RPMI7951 (cell line): ENCODE results near the gene APBB1IP. TPM values are rescaled to one million over a fixed set of nuclear protein-coding genes. Genes with fewer than 3 reads are reported as not detected.

Experiments
- total RNA-seq: library from RNA; depleted of rRNA; stranded (reverse); fragments of >200 nt; shearing (Covaris generic); gene quantifications from 2 replicates; pipeline ENCODE4 v1.2.3, GENCODE V29; 2014; rRNA removed

APBB1IP gene
- total RNA-seq, 1 experiment from 2014 or later: 6.4 TPM

Other genes starting within 250 kb of the APBB1IP start
- gene GAD2, start 221.6 kb upstream of the APBB1IP start, total RNA-seq: not detected in 2 replicates